ENCODE results near the gene KHDRBS1.

KHDRBS1 gene

DNA sequence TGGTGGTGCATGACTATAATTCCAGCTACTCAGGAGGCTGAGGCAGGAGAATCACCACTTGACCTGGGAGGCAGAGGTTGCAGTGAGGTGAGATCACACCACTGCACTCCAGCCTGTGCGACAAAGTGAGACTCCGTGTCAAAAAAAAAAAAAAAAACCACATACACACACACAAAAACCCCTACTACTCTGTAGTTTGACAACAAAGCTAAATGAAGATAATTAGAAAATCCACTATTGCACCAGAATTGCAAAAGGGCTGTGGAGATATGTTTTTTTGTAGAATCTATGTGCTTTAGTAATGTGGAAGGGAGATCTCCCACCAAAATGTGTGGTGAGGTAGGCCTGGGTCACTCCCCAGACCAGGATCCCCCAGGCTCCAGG, 32.2 kb upstream of the KHDRBS1 start:
- H3F3A ChIP-seq (ENCODE audit: control insufficient read depth, insufficient read depth): peaks cover 6% of the 10 kb centered on the region; the same call in 1 of the 2 replicates
- H3K4me1 ChIP-seq (ENCODE audit: control insufficient read depth, low read length): peaks cover 45% of the 10 kb centered on the region
- H3K27me3 ChIP-seq (ENCODE audit: control insufficient read depth, low read length): no peaks in the 10 kb centered on the region
- H3K36me3 ChIP-seq (ENCODE audit: control insufficient read depth, low read length): peaks cover 6% of the 10 kb centered on the region; the same call in 1 of the 2 replicates
- no peak overlapping the region for H3K4me3 ChIP-seq (ENCODE audit: low read length)
- H3K79me2 ChIP-seq (ENCODE audit: control insufficient read depth, low read length): no peaks in the 10 kb centered on the region
- no peaks in the 10 kb centered on the region for H3K9me2 ChIP-seq (replicated peaks; ENCODE audit: control insufficient read depth, low read length)
- H4K20me1 ChIP-seq (ENCODE audit: control insufficient read depth, insufficient read depth, low read depth, low read length): no peaks in the 10 kb centered on the region
- TF ChIP-seq, protein P1, sequence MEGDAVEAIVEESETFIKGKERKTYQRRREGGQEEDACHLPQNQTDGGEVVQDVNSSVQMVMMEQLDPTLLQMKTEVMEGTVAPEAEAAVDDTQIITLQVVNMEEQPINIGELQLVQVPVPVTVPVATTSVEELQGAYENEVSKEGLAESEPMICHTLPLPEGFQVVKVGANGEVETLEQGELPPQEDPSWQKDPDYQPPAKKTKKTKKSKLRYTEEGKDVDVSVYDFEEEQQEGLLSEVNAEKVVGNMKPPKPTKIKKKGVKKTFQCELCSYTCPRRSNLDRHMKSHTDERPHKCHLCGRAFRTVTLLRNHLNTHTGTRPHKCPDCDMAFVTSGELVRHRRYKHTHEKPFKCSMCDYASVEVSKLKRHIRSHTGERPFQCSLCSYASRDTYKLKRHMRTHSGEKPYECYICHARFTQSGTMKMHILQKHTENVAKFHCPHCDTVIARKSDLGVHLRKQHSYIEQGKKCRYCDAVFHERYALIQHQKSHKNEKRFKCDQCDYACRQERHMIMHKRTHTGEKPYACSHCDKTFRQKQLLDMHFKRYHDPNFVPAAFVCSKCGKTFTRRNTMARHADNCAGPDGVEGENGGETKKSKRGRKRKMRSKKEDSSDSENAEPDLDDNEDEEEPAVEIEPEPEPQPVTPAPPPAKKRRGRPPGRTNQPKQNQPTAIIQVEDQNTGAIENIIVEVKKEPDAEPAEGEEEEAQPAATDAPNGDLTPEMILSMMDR (IDR thresholded peaks at IDR 0.05; ENCODE audit: low read depth, low read length, poor library complexity, severe bottlenecking): no peak
- no peak for TF ChIP-seq EZH2phosphoT487 (IDR thresholded peaks at IDR 0.05; ENCODE audit: borderline replicate concordance, low read length)
- H3K9me3 ChIP-seq (ENCODE audit: control insufficient read depth, insufficient read depth, low read length): no peaks in the 10 kb centered on the region
- no peak overlapping the region for H3K27ac ChIP-seq (ENCODE audit: low read depth, low read length)
- H3K4me2 ChIP-seq (ENCODE audit: low read length): peak overlapping the region; percentile 20

DNA sequence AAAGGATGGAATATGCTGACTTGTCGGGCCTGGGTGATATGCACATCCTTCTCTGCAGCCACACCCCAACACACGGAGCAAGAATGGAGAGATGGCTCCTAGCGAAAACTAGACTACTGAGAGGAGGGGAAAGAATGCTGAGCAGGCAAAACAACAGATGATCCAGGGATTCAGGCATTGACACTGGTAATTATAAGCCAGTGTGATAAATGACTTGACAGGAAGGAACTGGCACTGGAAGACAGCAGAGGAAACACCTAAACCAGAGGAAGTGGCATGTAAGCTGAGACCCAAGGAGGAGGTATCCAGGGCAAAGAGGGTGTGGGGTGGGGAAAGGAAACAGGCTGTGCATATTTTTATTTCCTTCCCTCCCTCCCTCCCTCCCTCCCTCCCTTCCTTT, 31.7 kb upstream of the KHDRBS1 start:
- peaks cover 6% of the 10 kb centered on the region; the same call in 1 of the 2 replicates for H3F3A ChIP-seq (ENCODE audit: control insufficient read depth, insufficient read depth)
- no peaks in the 10 kb centered on the region for H4K20me1 ChIP-seq (ENCODE audit: control insufficient read depth, insufficient read depth, low read depth, low read length)
- H3K4me2 ChIP-seq (ENCODE audit: low read length): peak overlapping the region; percentile 20
- H3K79me2 ChIP-seq (ENCODE audit: control insufficient read depth, low read length): no peaks in the 10 kb centered on the region
- TF ChIP-seq, protein P1 (IDR thresholded peaks at IDR 0.05; ENCODE audit: low read depth, low read length, poor library complexity, severe bottlenecking): no peak
- TF ChIP-seq EZH2phosphoT487 (IDR thresholded peaks at IDR 0.05; ENCODE audit: borderline replicate concordance, low read length): no peak
- H3K9me2 ChIP-seq (replicated peaks; ENCODE audit: control insufficient read depth, low read length): no peaks in the 10 kb centered on the region
- peaks cover 6% of the 10 kb centered on the region; the same call in 1 of the 2 replicates for H3K36me3 ChIP-seq (ENCODE audit: control insufficient read depth, low read length)
- peaks cover 45% of the 10 kb centered on the region for H3K4me1 ChIP-seq (ENCODE audit: control insufficient read depth, low read length)
- H3K27ac ChIP-seq (ENCODE audit: low read depth, low read length): no peak overlapping the region
- H3K4me3 ChIP-seq (ENCODE audit: low read length): no peak overlapping the region
- H3K27me3 ChIP-seq (ENCODE audit: control insufficient read depth, low read length): no peaks in the 10 kb centered on the region
- H3K9me3 ChIP-seq (ENCODE audit: control insufficient read depth, insufficient read depth, low read length): no peaks in the 10 kb centered on the region

DNA sequence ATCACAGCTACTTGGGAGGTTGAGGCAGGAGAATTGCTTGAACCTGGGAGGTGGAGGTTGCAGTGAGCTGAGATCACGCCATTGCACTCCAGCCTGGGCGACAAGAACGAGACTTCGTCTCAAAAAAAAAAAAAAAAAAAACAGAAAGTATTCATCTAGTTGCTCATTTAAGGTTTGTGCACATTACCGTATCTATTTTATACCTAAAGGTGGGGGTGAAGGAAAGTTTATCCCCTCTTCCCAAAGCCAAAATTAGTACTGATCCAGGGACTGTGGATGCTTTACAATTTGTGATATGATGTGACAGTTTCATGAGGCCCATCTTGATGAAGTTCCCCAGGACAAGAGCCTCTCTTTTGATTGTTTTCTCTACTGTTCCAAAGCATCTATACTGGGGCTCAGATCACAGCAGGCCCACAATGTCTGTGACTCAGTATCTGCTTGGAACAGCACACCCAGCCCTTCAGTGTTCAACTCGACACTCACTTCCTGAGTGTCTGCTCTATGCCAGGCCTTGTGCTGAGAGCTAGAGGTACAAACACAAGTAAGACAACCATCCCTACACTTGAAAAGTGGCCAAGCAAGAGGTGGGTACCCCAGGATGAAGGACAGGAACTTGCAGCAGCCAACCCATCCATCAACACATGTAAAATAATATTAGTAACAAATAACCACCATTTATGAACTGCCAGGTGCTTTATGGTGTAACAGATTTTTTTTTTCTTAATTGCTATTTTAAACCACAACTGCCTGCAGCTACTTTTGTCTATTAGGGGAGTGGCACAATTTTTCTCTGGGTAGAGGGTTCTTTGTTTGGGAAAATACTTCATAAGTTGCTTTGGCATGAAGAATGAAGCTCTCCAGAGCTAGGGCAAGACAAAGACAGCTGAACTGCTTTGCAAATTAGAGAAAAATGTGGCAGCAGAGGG, 29.0 kb upstream of the KHDRBS1 start:
- Histone ChIP-seq H3K4me1 (ENCODE audit: control insufficient read depth, low read length) (peaks cover 45% of the 10 kb centered on the region), H3K4me3 (ENCODE audit: low read length) (peak overlapping the region; percentile 39), H4K20me1 (ENCODE audit: control insufficient read depth, insufficient read depth, low read depth, low read length) (no peaks in the 10 kb centered on the region), H3K27ac (ENCODE audit: low read depth, low read length) (peak overlapping the region; percentile 43), H3K4me2 (ENCODE audit: low read length) (peak overlapping the region; percentile 56), H3K9me3 (ENCODE audit: control insufficient read depth, insufficient read depth, low read length) (no peaks in the 10 kb centered on the region), H3K27me3 (ENCODE audit: control insufficient read depth, low read length) (no peaks in the 10 kb centered on the region), H3K9me2 (replicated peaks; ENCODE audit: control insufficient read depth, low read length) (no peaks in the 10 kb centered on the region), H3F3A (ENCODE audit: control insufficient read depth, insufficient read depth) (peaks cover 6% of the 10 kb centered on the region; the same call in 1 of the 2 replicates), H3K36me3 (ENCODE audit: control insufficient read depth, low read length) (peaks cover 6% of the 10 kb centered on the region; the same call in 1 of the 2 replicates), H3K79me2 (ENCODE audit: control insufficient read depth, low read length) (no peaks in the 10 kb centered on the region)
- no peak for TF ChIP-seq EZH2phosphoT487 (IDR thresholded peaks at IDR 0.05; ENCODE audit: borderline replicate concordance, low read length)
- TF ChIP-seq, protein P1 (IDR thresholded peaks at IDR 0.05; ENCODE audit: low read depth, low read length, poor library complexity, severe bottlenecking): no peak
